SJCRH30 (cell line): ENCODE data around the gene ROCK2. TPM values are rescaled to one million over a fixed set of nuclear protein-coding genes. Genes with fewer than 3 reads are reported as not detected.
"Not testable (repeated sequence)": the region's sequence is repeated elsewhere in the genome, so short reads cannot be mapped to it uniquely, and the experiment has no call there.

Source experiments
- DNase-seq, 2 experiments: peaks; one replicate each; pipeline ENCODE4 v3.0.0-alpha.2; 2015 to 2020
- H3K27ac ChIP-seq: fragments of 250-450 bp; sonication (Bioruptor Pico); 2 replicates; pipeline ENCODE4 v1.5.1; 2020; ENCODE audit warnings: mild to moderate bottlenecking, moderate library complexity
- H3K27me3 ChIP-seq: fragments of 250-450 bp; sonication (Bioruptor Pico); 2 replicates; pipeline ENCODE4 v1.5.1; 2020; ENCODE audit warnings: mild to moderate bottlenecking, moderate library complexity
- H3K36me3 ChIP-seq: fragments of 250-450 bp; sonication (Bioruptor Pico); 2 replicates; pipeline ENCODE4 v1.5.1; 2020; ENCODE audit warnings: mild to moderate bottlenecking, moderate library complexity
- H3K4me1 ChIP-seq: fragments of 250-450 bp; sonication (Bioruptor Pico); 2 replicates; pipeline ENCODE4 v1.5.1; 2020; ENCODE audit warnings: mild to moderate bottlenecking, moderate library complexity
- H3K4me3 ChIP-seq: fragments of 250-450 bp; sonication (Bioruptor Pico); 2 replicates; pipeline ENCODE4 v1.5.1; 2020; ENCODE audit warnings: mild to moderate bottlenecking, moderate library complexity
- H3K9me3 ChIP-seq: fragments of 250-450 bp; sonication (Bioruptor Pico); replicated peaks from 2 replicates; pipeline ENCODE4 v1.5.1; 2020; ENCODE audit warnings: mild to moderate bottlenecking, moderate library complexity
- total RNA-seq: library from RNA; depleted of rRNA; stranded (reverse); fragments of >200 nt; shearing (Covaris generic); gene quantifications from 2 replicates; pipeline ENCODE4 v1.2.3, GENCODE V29; 2014

Gene ROCK2
- total RNA-seq, 1 experiment from 2014 or later, result 61.2 TPM

DNA sequence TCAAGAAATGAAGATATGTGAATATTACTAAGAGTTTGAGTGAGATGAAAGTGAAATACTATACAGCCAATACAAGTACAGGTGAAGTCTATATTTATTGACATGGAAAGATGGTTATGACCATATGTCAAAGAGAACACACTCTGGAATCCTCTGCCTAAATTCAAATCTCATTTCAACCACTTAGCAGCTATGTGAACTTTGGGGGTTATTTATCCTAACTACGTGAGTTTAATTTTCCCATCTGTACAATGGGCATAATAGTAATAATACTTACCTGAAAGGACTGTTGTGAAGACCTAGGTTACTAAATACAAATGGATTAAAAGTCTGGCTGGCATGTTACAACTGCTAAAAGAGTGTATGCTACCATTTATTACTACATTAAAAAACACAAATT, 79.6 kb downstream of the ROCK2 start:
- Histone ChIP-seq H3K4me1 (no peaks in the 10 kb centered on the region), H3K9me3 (no peaks in the 10 kb centered on the region), H3K4me3 (no peak overlapping the region), H3K27me3 (no peaks in the 10 kb centered on the region), H3K27ac (no peak overlapping the region), H3K36me3 (peaks cover 11% of the 10 kb centered on the region)
- no peak for DNase-seq

DNA sequence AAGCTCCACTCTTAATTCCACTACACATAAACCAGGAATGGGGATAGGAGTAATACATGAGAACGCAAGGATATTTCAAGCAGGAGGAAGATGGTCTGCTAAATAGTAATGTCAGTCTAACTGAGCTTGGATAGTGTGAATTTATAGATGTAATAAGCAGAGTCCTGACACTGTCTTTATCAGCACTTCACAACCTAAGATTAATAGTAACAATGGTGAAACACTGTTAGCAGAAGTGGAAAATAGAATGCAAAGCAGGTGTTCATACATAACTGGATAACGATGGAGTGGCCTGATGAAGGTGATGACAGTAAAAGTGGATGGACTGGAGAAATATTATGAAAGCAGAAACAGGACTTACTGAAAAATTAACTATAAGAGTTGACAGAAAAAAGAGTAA, 80.4 kb downstream of the ROCK2 start:
- Histone ChIP-seq H3K36me3 (peaks cover 11% of the 10 kb centered on the region), H3K4me3 (no peak overlapping the region), H3K27ac (no peak overlapping the region), H3K4me1 (no peaks in the 10 kb centered on the region), H3K9me3 (no peaks in the 10 kb centered on the region), H3K27me3 (no peaks in the 10 kb centered on the region)
- no peak for DNase-seq

DNA sequence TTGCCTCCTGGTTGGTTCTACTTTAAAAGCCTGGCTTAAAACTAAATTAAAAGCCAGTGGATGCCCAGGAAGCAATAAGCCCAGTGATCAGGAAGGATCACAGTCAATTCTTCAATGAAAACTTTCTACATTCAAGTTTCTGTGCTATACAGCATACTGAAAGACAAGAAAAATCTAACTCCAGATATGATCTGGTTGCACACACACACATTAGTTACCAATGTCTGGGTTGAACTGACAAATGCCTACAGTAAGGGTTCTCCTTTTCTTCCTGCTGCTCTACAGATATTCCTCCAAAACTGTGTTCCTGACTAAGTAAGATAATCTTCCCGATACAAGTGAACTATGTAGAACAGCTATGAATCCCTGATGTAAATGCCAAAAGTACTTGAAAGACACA, 81.3 kb downstream of the ROCK2 start:
- Histone ChIP-seq H3K4me1 (no peaks in the 10 kb centered on the region), H3K9me3 (no peaks in the 10 kb centered on the region), H3K27me3 (no peaks in the 10 kb centered on the region), H3K36me3 (peaks cover 7% of the 10 kb centered on the region), H3K4me3 (no peak overlapping the region), H3K27ac (no peak overlapping the region)
- no peak for DNase-seq

DNA sequence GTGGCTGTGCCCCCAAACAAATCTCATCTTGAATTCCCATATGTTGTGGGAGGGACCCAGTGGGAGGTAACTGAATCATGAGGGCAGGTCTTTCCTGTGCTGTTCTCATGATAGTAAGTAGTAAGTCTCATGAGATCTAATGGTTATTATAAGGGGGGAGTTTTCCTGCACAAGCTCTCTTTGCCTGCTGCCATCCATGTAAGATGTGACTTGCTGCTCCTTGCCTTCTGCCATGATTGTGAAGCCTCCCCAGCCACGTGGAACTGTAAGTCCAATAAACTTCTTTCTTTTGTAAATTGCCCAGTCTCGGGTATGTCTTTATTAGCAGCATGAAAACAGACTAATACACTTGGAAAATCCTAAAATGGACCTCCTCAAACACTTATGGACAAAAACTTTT, 82.0 kb downstream of the ROCK2 start:
- H3K4me3 ChIP-seq, H3K4me1 ChIP-seq, DNase-seq, H3K27me3 ChIP-seq, H3K9me3 ChIP-seq, H3K27ac ChIP-seq, H3K36me3 ChIP-seq: not testable (repeated sequence)

DNA sequence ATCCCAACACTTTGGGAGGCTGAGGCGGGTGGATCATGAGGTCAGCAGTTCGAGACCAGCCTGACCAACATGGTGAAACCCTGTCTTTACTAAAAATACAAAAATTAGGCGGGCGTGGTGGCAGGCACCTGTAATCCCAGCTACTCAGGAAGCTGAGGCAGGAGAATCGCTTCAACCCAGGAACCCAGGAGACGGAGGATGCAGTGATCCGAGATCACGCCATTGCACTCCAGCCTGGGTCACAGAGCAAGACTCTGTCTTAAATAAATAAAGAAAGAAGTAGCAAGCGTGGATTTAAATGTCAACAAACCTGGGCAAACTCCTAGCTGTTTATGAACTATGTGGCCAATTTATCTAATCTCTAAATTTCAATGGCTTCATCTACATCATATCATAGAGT, 82.9 kb downstream of the ROCK2 start:
- H3K36me3 ChIP-seq, result peaks cover 18% of the 10 kb centered on the region

DNA sequence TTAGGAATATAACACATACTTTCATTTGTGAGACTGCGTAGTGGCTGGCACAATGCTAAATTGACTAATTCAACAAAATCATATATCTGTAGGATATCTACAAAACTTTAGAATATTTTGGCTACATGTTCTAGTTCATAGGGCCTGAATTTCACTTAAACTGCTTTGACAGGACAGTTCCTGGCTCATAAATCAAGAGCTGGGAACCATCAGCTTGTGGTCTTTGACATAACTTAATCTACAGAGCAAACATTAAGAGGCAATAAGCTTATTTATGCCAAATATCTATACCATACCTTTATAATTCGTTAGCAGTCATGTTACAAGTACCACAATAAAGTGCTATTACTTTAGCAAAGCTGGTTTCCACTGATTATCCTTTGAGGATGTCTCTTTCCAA, 83.5 kb downstream of the ROCK2 start:
- no peak overlapping the region for H3K4me3 ChIP-seq
- no peak overlapping the region for H3K27ac ChIP-seq
- H3K4me1 ChIP-seq, result no peaks in the 10 kb centered on the region
- no peaks in the 10 kb centered on the region for H3K9me3 ChIP-seq
- H3K36me3 ChIP-seq, result peaks cover 24% of the 10 kb centered on the region
- no peak for DNase-seq
- H3K27me3 ChIP-seq, result no peaks in the 10 kb centered on the region

More for the DNA sequence above, 82.9 kb downstream of the ROCK2 start:
- H3K4me3 ChIP-seq, DNase-seq, H3K9me3 ChIP-seq, H3K27ac ChIP-seq, H3K4me1 ChIP-seq, H3K27me3 ChIP-seq: not testable (repeated sequence)

DNA sequence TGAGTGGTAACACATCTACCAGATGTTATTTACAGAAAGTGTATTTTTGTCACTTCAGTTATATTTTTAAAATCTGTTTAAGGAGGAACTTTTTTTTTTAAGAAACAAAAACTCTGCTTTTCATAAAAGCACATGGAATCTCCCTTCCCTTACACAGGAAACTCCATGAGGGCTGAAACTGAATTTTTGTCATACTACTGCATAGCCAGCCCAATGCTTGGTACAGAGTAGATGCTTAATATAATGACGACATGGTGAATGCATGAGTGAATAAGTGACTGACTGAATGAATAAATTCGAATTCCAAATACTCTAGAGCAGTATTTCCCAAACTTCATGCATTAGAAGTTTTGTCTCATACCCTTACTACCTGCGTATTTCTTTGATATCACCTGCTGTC, 86.5 kb downstream of the ROCK2 start:
- Histone ChIP-seq H3K9me3 (no peaks in the 10 kb centered on the region), H3K4me3 (no peak overlapping the region), H3K27me3 (no peaks in the 10 kb centered on the region), H3K27ac (no peak overlapping the region), H3K36me3 (peaks cover 26% of the 10 kb centered on the region), H3K4me1 (no peaks in the 10 kb centered on the region)
- no peak for DNase-seq

DNA sequence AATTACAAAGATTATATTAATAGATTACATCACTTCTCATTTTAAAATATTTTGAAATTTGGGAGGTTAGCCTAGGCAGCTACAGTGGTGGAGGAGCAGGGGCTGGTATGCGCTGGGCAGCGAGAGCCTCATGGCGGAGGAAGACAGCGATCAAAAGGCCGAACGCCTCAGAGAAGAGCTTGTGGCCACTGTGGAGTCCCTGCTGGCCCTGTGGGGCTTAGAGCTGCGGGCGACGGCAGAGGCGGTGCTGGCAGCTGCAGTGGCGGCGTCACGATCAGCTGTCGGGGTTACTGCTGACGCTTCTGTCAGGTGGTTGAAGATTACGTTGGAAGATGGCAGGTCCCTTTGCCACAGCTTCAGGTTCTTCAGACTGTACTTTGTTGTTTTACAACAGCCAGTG, 87.4 kb downstream of the ROCK2 start:
- peaks cover 28% of the 10 kb centered on the region for H3K36me3 ChIP-seq
- DNase-seq, result peak; percentile 4 to 6
- no peaks in the 10 kb centered on the region for H3K9me3 ChIP-seq
- H3K4me3 ChIP-seq, result no peak overlapping the region
- H3K27ac ChIP-seq, result no peak overlapping the region
- H3K27me3 ChIP-seq, result no peaks in the 10 kb centered on the region
- no peaks in the 10 kb centered on the region for H3K4me1 ChIP-seq

DNA sequence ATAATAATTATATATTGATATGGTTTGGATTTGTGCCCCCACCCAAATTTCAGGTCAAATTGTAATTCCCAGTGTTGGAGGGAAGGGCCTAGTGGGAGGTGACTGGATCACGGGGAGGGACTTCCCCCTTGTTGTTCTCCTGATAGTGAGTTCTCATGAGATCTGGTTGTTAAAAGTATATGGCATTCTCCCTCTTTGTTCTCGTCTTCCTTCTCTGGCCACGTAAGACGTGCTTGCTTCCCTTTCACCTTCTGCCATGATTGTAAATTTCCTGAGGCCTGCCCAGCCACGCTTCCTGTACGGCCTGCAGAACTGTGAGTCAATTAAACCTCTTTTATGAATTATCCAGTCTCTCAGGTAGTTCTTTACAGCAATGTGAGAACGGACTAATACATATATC, 88.3 kb downstream of the ROCK2 start:
- Histone ChIP-seq H3K4me1 (no peaks in the 10 kb centered on the region), H3K4me3 (no peak overlapping the region), H3K27ac (no peak overlapping the region), H3K36me3 (peaks cover 28% of the 10 kb centered on the region), H3K27me3 (no peaks in the 10 kb centered on the region), H3K9me3 (no peaks in the 10 kb centered on the region)
- no peak for DNase-seq

DNA sequence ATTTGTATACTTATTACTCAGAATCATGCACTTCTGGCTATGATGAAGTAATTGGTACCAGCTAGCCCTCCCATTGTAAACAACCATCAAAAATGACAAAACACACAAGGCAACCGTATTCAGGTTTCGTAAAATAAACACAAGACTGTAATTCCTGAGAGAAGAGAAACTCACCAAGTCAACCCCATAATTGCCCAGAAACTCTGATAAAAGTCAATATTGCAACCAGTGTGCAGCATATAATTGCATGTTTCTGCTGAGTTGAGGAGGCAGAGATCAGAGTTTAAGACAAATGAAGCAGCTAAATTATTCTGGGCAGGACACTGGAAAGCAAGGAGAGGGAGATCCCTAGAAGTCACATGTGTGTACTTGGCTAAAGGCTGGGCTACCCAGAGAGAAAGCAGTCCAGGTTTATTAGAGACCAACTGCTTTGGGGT, 90.3 kb downstream of the ROCK2 start:
- DNase-seq, result peak in 1 of 2 experiments; percentile 4
- H3K9me3 ChIP-seq, result no peaks in the 10 kb centered on the region
- H3K4me3 ChIP-seq, result no peak overlapping the region
- H3K4me1 ChIP-seq, result no peaks in the 10 kb centered on the region
- peaks cover 28% of the 10 kb centered on the region for H3K36me3 ChIP-seq
- H3K27ac ChIP-seq, result no peak overlapping the region
- no peaks in the 10 kb centered on the region for H3K27me3 ChIP-seq

DNA sequence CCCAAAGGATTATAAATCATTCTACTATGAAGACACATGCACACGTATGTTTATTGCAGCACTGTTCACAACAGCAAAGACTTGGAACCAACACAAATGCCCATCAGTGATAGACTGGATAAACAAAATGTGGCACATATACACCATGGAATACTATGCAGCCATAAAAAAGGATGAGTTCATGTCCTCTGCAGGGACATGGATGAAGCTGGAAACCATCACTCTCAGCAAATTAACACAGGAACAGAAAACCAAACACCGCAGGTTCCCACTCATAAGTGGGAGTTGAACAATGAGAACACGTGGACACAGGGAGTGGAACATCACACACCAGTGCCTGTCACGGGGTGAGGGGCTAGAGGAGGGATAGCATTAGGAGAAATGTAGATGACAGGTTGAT, 92.0 kb downstream of the ROCK2 start:
- H3K4me3 ChIP-seq, H3K27ac ChIP-seq, H3K27me3 ChIP-seq, H3K4me1 ChIP-seq, H3K9me3 ChIP-seq, DNase-seq: not testable (repeated sequence)
- peaks cover 29% of the 10 kb centered on the region for H3K36me3 ChIP-seq

DNA sequence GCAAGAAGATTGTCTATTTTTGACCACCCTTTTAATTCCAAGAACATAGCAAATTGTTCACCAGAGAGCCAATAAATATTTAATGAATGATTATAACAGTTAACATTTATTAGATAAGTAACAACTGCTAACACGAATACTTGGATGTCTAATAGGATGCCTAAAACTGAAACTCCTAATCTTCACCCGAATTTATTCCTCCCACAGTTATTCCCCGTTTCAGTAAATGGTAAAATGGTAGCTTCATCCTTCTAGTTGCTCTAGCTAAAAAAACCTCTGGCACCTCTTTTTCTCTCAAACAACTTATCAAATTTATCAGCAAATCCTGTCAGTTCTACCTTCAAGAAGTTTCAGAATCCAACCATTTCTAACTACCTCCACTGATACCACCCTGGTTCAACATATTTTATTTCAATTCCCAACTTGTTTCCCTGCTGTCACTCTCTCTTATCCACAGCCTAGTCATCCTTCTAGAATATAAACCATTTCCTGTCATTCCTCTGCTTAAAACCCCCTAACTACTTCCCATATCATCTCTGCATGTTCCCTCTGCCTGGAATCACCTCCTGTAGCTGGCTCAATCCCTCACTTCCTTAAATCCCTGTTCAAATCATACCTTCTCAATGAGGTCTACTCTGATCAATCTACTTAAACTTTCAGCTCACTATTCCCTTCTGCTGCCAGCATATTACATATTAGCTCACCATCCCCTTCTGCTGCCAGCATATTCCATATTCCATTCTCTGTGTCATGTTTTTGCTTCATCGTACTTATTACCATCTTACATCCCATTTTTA, 93.8 kb downstream of the ROCK2 start:
- Histone ChIP-seq H3K27ac (no peak overlapping the region), H3K36me3 (peaks cover 27% of the 10 kb centered on the region), H3K27me3 (no peaks in the 10 kb centered on the region), H3K4me1 (no peaks in the 10 kb centered on the region; the same call in 1 of the 2 replicates), H3K4me3 (no peak overlapping the region), H3K9me3 (no peaks in the 10 kb centered on the region; the same call in 1 of the 2 replicates)
- DNase-seq, result no peak

DNA sequence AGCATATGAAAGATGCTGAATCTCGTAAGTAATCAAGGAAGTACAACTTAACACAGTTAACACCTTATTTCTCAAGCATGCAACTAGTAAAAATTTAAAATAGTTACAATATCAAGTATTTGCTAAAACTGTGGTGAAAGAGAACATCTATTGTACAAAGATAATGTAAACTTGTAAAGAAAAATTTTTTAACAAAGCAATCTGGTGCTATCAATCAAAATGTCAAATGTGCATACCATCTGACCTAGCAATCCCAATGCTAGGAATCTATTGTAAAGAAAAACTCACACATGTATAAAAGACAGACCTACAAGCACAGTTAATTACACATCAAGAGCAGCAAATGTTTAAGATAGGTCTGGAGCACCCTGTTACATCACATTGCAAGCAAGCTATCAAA, 99.1 kb downstream of the ROCK2 start:
- Histone ChIP-seq H3K4me1 (no peaks in the 10 kb centered on the region; the same call in 1 of the 2 replicates), H3K27me3 (no peaks in the 10 kb centered on the region), H3K4me3 (no peak overlapping the region), H3K27ac (no peak overlapping the region), H3K36me3 (peaks cover 24% of the 10 kb centered on the region), H3K9me3 (no peaks in the 10 kb centered on the region; the same call in 1 of the 2 replicates)
- DNase-seq, result no peak

DNA sequence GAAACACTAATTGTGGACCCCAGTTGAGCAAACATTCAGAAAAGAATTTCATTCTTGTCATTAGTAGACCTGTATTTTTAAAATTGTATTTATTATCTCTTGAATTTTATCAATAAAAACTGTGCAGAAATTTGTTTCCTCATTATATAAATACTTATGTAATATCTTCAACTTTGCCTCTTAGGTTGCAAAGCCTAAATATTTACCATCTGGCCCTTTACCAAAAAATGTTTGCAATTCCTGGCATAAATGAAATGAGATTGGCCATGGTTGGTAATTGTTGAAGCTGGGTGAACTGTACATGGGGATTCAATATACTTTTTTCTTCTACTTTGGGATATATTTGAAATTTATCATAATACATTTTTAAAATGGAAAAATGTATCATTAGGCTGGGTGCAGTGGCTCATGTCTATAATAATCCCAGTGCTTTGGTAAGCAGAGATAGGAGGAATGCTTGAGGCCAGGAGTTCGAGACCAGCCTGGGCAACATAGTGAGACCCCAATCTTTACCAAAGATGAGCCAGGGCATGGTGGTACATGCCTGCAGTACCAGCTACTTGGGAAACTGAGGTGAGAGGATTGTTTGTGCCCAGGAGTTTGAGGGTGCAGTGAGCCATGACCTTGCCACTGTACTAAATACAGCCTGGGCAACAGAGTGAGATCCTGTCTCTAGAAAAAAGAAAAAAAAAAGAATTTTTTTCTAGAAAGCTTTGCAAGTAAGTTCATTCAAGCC, 100.2 kb downstream of the ROCK2 start:
- Histone ChIP-seq H3K4me3 (no peak overlapping the region), H3K9me3 (no peaks in the 10 kb centered on the region; the same call in 1 of the 2 replicates), H3K36me3 (peaks cover 21% of the 10 kb centered on the region), H3K27me3 (no peaks in the 10 kb centered on the region), H3K27ac (no peak overlapping the region), H3K4me1 (no peaks in the 10 kb centered on the region; the same call in 1 of the 2 replicates)
- DNase-seq, result no peak

DNA sequence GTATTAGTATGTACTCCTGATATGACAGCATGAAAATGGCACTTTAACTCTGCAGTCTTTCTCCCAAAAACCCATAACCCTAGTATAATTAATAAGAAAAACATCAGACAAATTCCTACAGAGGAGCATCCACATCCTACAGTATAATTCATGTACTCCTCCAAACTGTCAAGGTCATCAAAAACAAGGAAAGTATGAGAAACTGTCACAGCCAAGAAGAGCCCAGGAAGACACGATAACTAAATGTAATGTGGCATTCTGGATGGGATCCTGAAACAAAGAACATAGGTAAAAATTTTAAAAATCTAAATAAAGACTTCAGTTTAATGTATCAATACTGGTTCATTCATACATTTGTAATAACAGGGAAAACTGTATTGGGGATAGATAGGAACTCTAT, 100.9 kb downstream of the ROCK2 start:
- Histone ChIP-seq H3K4me1 (no peaks in the 10 kb centered on the region; the same call in 1 of the 2 replicates), H3K27ac (no peak overlapping the region), H3K4me3 (no peak overlapping the region), H3K9me3 (no peaks in the 10 kb centered on the region; the same call in 1 of the 2 replicates), H3K36me3 (peaks cover 19% of the 10 kb centered on the region), H3K27me3 (no peaks in the 10 kb centered on the region)
- no peak for DNase-seq
